HG03571 (cell line): ENCODE results near the gene SH3PXD2B.
"Not testable (repeated sequence)": the region's sequence is repeated elsewhere in the genome, so short reads cannot be mapped to it uniquely, and the experiment has no call there.

Experiments
- ATAC-seq: cut with Tn5 transposase; IDR thresholded peaks from one replicate; pipeline ENCODE4 v1.9.1; 2021; ENCODE audit not compliant: unreplicated experiment

SH3PXD2B gene

GRCh38 chr5:172311026-172311425 lies 143.3 kb downstream of the SH3PXD2B start:
- no peak for ATAC-seq

DNA sequence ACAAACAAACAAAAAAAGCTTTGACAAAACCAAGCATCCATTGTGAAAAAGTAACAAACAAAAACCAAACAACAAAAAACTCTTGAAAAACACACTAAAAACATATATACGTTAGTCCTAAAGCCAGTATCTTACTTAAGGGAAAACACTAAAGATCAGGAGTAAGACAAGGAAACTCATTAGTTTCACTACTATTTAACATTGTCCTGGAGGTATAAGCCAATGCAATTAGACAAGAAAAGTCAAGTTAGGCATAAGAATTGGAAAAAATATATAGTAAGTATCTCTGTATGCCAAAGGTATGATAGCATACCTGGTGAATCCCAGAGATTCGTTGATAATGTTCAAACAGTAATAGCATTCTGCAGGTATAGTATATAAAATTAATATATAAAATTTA lies 148.9 kb downstream of the SH3PXD2B start:
- ATAC-seq, result no peak

DNA sequence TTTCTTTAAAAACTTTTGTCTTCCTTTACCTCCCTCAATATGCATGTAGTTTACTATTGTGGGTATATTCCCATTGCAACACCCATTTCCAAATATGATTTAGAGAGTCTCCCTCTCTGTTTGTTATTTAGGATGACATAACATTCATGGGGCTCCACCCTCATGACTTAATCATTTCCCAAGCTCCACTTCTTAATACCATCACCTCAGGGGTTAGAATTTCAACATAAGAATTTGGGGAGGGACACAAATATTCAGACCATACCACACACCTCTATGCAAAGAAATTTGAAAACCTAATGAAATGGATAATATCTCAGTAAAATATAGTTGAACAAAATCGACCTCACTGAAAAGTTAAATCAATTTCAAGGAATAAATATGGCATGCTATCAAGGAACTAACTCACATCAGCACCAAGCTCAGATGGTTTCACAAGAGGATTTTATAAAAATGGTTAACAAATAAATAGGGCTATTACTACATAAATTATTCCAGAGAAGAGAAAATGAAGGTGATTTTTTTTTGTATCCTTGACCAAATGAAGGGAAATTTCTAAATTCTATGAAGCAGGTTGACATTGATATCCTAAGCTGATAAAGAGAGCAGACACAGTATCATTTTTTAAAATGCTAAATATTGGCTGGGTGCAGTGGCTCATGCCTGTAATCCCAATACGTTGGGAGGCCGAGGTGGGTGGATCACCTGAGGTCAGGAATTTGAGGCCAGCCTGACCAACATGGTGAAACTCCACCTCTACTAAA lies 150.6 kb downstream of the SH3PXD2B start:
- no peak for ATAC-seq

DNA sequence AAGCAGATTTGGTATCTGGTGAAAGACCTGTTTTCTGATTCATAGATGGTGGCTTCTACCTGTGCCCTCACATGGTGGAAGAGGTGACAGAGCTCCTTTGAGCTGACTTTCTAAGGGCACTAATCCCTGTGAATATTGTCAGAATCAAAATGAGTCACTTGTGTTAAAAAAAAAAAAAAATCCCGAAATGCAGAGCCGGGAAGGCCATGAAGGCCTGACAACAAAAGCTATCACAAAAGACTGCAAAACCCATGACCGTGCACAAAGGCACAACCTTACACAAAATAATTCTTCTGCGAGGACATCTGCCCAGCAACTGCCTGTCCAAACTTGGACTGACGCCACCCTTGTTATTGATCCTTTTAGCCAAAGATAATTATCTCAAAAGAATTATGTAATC lies 151.2 kb downstream of the SH3PXD2B start:
- ATAC-seq, result no peak

- no peak for ATAC-seq
Measured at GRCh38 chr5:172302047-172302710, 152.1 kb downstream of the SH3PXD2B start.

GRCh38 chr5:172299916-172300439 lies 154.3 kb downstream of the SH3PXD2B start:
- ATAC-seq, result no peak

DNA sequence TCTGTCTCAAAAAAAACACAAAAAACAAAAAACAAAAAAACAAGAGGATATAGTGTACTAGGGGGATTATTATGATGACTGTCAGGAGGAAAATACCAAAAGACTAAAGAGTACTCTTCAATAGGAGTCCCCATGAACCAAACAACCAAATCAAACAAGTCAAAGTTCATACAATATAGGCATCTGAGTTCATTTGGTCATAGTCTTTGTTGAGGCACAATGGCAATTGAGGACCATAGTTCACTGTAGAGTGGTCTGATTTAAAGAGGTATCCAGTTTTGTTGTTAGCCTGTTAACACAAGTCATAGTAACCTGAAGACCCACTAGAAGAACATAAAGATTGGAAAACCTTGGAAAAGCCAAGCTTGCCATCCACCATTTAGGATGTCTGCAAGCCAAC lies 159.5 kb downstream of the SH3PXD2B start:
- ATAC-seq, result no peak

GRCh38 chr5:172293745-172294342 lies 160.5 kb downstream of the SH3PXD2B start:
- ATAC-seq, result no peak

GRCh38 chr5:172293054-172293744 lies 161.1 kb downstream of the SH3PXD2B start:
- peak; percentile 86 for ATAC-seq

- not testable (repeated sequence) for ATAC-seq
Measured at GRCh38 chr5:172291837-172292236, 162.5 kb downstream of the SH3PXD2B start.

GRCh38 chr5:172288465-172288864 lies 165.9 kb downstream of the SH3PXD2B start:
- ATAC-seq, result no peak

DNA sequence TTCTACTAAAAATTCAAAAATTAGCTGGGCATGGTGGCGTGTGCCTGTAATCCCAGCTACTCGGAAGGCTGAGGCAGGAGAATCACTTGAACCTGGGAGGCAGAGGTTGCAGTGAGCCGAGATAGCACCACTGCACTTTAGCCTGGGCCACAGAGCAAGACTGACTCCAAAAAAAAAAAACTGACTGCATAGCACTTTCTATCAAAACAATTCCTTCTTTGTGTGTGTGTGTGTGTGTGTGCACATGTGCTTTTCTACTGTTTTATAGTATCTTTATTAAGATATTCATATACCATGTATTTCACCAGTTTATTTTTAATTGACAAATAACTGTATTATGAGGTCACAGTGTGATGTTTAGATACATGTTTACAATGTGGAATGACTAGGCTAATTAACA lies 167.2 kb downstream of the SH3PXD2B start:
- ATAC-seq, result not testable (repeated sequence)

- ATAC-seq, result no peak
Measured at GRCh38 chr5:172285226-172286143, 168.8 kb downstream of the SH3PXD2B start.

- ATAC-seq, result no peak
Measured at GRCh38 chr5:172284611-172284980, 169.7 kb downstream of the SH3PXD2B start.

- ATAC-seq, result peak; percentile 83
Measured at GRCh38 chr5:172283862-172284610, 170.3 kb downstream of the SH3PXD2B start.

DNA sequence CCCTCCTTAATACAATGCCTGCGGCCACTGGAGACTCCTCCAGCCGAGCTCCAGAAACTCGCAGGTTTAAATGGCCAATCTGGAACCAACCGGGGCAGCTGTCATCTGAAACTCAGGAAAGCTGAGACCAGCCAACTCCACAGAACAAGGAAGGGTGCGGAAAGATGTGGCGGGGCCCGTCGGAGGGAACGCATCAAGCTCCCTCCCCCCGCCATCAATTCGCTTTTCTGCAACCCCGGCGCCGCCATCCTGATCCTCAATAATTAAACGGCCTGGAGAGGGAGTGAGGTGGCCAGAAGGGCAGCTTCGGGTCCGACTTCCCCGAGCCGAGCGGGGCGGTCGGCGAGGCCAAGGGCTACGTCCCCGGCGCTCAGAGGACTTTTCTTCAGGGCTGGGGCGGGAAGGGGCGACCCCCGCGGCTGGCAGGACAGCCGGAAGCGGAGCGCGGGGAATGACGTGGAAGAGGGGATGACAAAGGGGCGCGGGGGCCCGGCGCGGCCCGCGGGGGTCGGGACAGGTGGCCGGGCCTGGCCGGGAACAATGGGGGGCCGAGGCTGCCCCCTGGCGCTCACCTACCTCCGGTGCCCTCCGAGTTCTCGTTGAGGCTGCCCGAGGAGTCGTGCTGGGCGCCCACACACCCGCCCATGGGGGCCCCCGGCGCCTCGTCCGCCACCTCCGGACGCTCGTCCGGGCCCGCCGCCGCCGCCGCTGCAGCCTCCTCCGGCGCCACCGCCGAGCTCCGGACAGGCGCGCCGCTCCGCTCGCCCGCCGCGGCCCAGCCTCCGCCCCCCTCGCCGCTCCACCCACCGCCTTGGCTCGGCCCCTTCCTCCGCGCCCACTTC lies 171.1 kb downstream of the SH3PXD2B start, which contains the start of gene UBTD2:
TSS of gene UBTD2 (minus strand) at position 745 of the 842 bp plus-strand sequence. CDS start at position 646, 99 bp downstream.
- ATAC-seq, result peak; percentile 85

DNA sequence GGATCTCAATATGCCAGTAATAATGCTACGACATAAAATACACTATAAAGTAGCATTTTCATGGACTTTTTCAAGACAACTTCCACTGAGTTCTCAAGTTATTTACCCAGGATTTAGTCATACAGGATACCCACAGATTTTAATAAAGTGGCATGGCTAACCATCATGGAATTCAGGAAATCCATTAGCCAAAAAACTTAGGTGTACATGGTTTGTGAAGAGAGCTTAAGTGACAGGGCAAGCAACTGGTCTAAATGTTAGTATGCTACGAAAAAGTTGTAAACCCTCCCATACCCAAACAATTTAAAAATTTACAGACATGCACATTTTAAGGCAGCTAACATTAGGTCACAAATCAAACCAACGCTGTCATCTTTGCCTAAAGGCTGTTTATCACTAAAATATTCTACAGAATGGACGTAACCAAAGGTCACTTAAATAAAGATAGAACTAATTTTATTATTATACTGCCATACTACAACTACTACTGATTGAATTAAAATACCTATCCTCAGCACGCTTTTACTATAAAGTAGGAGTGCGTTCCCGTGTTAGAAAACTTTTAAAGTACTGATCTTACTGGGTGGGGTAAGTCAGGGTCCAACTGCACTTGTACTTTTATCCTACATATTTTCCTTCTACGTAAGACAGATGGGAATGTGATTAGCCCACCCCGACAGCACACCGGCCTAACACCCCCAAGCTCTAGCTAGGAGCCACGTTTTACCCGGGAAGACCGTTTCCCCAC lies 171.9 kb downstream of the SH3PXD2B start:
- no peak for ATAC-seq

GRCh38 chr5:172281346-172281745 lies 173.0 kb downstream of the SH3PXD2B start:
- no peak for ATAC-seq
